HepG2 (cell line): ENCODE data around the gene ELP2. TPM values are rescaled to one million over a fixed set of nuclear protein-coding genes. Genes with fewer than 3 reads are reported as not detected.

ENCODE experiments used
- ARHGAP35 ChIP-seq: sonication (generic); formaldehyde crosslinking; IDR thresholded peaks from 2 replicates; pipeline ENCODE4 v1.9.0; 2022; ENCODE audit warnings: mild to moderate bottlenecking, inconsistent platforms, moderate library complexity, missing genetic modification reagents, borderline replicate concordance
- E2F1 ChIP-seq: sonication (generic); formaldehyde crosslinking; IDR thresholded peaks from 2 replicates; pipeline ENCODE4 v1.5.0; 2020; ENCODE audit warnings: missing genetic modification reagents
- GABPA ChIP-seq, 2 experiments: IDR thresholded peaks; 2 replicates each; pipeline ENCODE4 v1.6.1; 2011 to 2016; ENCODE audit warnings: low read depth in 2 of 2, low read length in 1 of 2, missing biosample characterization in 1 of 2, missing genetic modification characterization in 1 of 2
- GMEB2 ChIP-seq: IDR thresholded peaks from 2 replicates; pipeline ENCODE4 v1.6.1; 2016; ENCODE audit warnings: missing biosample characterization, missing genetic modification reagents, low read depth
- HCFC1 ChIP-seq: fragments of 150-350 bp; IDR thresholded peaks from 2 replicates; pipeline ENCODE4 v1.6.1; 2014; ENCODE audit warnings: low read depth, low read length
- KAT2B ChIP-seq: fragments of 150-350 bp; IDR thresholded peaks from 2 replicates; pipeline ENCODE4 v1.6.1; 2014; ENCODE audit warnings: low read depth, low read length, borderline replicate concordance
- KDM3A ChIP-seq: IDR thresholded peaks from 2 replicates; pipeline ENCODE4 v1.6.1; 2018; ENCODE audit warnings: low read depth, missing compliant biosample characterization
- NCOA2 ChIP-seq: sonication (generic); formaldehyde crosslinking; IDR thresholded peaks from 2 replicates; pipeline ENCODE4 v1.8.0; 2022; ENCODE audit warnings: inconsistent platforms
- NFKB2 ChIP-seq: sonication (generic); formaldehyde crosslinking; IDR thresholded peaks from 2 replicates; pipeline ENCODE4 v1.4.0; 2020; ENCODE audit warnings: missing genetic modification reagents, borderline replicate concordance
- ONECUT2 ChIP-seq: sonication (generic); formaldehyde crosslinking; IDR thresholded peaks from 2 replicates; pipeline ENCODE4 v1.4.0; 2020; ENCODE audit warnings: missing genetic modification reagents
- RBM22 ChIP-seq: fragments of 200-400 bp; formaldehyde crosslinking; optimal IDR thresholded peaks from 2 replicates; pipeline ENCODE3; 2017; ENCODE audit warnings: mild to moderate bottlenecking, low read length, moderate library complexity
- REL ChIP-seq: sonication (generic); formaldehyde crosslinking; conservative IDR thresholded peaks from 2 replicates; pipeline ENCODE4 v1.8.0; 2022; ENCODE audit warnings: mild to moderate bottlenecking, missing genetic modification reagents, moderate library complexity
- SRF ChIP-seq: IDR thresholded peaks from 2 replicates; pipeline ENCODE4 v1.6.1; 2011; ENCODE audit warnings: mild to moderate bottlenecking, low read depth, low read length, moderate library complexity
- ZFP91 ChIP-seq: sonication (generic); formaldehyde crosslinking; IDR thresholded peaks from 2 replicates; pipeline ENCODE4 v1.9.0; 2022; ENCODE audit warnings: missing genetic modification reagents, mild to moderate bottlenecking, borderline replicate concordance
- ZMYM2 ChIP-seq: sonication (generic); formaldehyde crosslinking; IDR thresholded peaks from 2 replicates; pipeline ENCODE4 v1.8.0; 2022; ENCODE audit warnings: mild to moderate bottlenecking, missing genetic modification reagents
- ZNF124 ChIP-seq: sonication (generic); formaldehyde crosslinking; IDR thresholded peaks from 2 replicates; pipeline ENCODE4 v1.4.0; 2020; ENCODE audit warnings: missing genetic modification reagents
- ZNF282 ChIP-seq: fragments of 450-650 bp; IDR thresholded peaks from 2 replicates; pipeline ENCODE4 v1.6.1; 2018; ENCODE audit not compliant: partially characterized antibody
- ZNF644 ChIP-seq: IDR thresholded peaks from 2 replicates; pipeline ENCODE4 v1.6.1; 2016; ENCODE audit warnings: low read depth
- ZNF775 ChIP-seq: sonication (generic); formaldehyde crosslinking; IDR thresholded peaks from 2 replicates; pipeline ENCODE4 v1.4.0; 2020; ENCODE audit warnings: missing genetic modification reagents, mild to moderate bottlenecking, moderate library complexity, borderline replicate concordance
- ZNF883 ChIP-seq: sonication (generic); formaldehyde crosslinking; IDR thresholded peaks from 2 replicates; pipeline ENCODE4 v1.5.1; 2020; ENCODE audit warnings: mild to moderate bottlenecking, missing genetic modification reagents; ENCODE audit errors: not compliant biosample characterization
- polyA plus RNA-seq, 8 experiments: library from polyadenylated mRNA; depleted of rRNA in 3 of 8; stranded (reverse) in 7 of 8; unstranded in 1 of 8; fragments of >200 nt; fragmentation: Illumina TruSeq in 4 of 8; extraction: Trizol in 4 of 8; gene quantifications; 2 replicates each; pipeline versions ENCODE4 v1.2.1 to v1.2.3, GENCODE V29; 2011 to 2016; ENCODE audit warnings: low read depth in 4 of 8, missing spikeins in 1 of 8, mixed read lengths in 1 of 8; ENCODE audit not compliant: insufficient read depth in 1 of 8
- total RNA-seq, 5 experiments: library from RNA; depleted of rRNA; stranded (reverse); fragments of >200 nt; fragmentation: Illumina TruSeq; extraction: Trizol; gene quantifications; 2 replicates each; pipeline ENCODE4 v1.2.3, GENCODE V29; 2016; ENCODE audit warnings: low read depth in 1 of 5
- TF ChIP-seq, protein P1 (sequence below): sonication (generic); formaldehyde crosslinking; IDR thresholded peaks from 2 replicates; pipeline ENCODE4 v1.4.0; 2020; ENCODE audit warnings: missing genetic modification reagents

ELP2 gene
- total and polyA plus RNA-seq, 2 of the 13 experiments (the other 11 are each of a cell fraction or from before 2014, with no cell fraction given), result 98.7 to 100 TPM

- TF ChIP-seq SRF (no peak), E2F1 (peak; percentile 53), GABPA (IDR thresholded peaks at IDR 0.05; ENCODE audit: low read depth, low read length) (no peak), GABPA (CRISPR knock-in tag; IDR thresholded peaks at IDR 0.05; ENCODE audit: low read depth) (no peak), REL (CRISPR knock-in tag) (peak; percentile 84; the same call in 1 of the 2 replicates), HCFC1 (no peak), NFKB2 (peak; percentile 71; the same call in 1 of the 2 replicates), NCOA2 (peak; percentile 34; the same call in 1 of the 2 replicates), GMEB2 (CRISPR knock-in tag) (no peak), ZNF124 (CRISPR knock-in tag) (no peak), ZNF282 (no peak), ARHGAP35 (no peak; the same call in 1 of the 2 replicates), ZNF883 (CRISPR knock-in tag) (no peak), ZNF775 (no peak), KAT2B (no peak), RBM22 (no peak), ZMYM2 (CRISPR knock-in tag) (no peak), ZFP91 (CRISPR knock-in tag) (peak; percentile 27; the same call in 1 of the 2 replicates), ZNF644 (CRISPR knock-in tag) (no peak), ONECUT2 (no peak), KDM3A (CRISPR knock-in tag) (no peak)
- TF ChIP-seq, protein P1, sequence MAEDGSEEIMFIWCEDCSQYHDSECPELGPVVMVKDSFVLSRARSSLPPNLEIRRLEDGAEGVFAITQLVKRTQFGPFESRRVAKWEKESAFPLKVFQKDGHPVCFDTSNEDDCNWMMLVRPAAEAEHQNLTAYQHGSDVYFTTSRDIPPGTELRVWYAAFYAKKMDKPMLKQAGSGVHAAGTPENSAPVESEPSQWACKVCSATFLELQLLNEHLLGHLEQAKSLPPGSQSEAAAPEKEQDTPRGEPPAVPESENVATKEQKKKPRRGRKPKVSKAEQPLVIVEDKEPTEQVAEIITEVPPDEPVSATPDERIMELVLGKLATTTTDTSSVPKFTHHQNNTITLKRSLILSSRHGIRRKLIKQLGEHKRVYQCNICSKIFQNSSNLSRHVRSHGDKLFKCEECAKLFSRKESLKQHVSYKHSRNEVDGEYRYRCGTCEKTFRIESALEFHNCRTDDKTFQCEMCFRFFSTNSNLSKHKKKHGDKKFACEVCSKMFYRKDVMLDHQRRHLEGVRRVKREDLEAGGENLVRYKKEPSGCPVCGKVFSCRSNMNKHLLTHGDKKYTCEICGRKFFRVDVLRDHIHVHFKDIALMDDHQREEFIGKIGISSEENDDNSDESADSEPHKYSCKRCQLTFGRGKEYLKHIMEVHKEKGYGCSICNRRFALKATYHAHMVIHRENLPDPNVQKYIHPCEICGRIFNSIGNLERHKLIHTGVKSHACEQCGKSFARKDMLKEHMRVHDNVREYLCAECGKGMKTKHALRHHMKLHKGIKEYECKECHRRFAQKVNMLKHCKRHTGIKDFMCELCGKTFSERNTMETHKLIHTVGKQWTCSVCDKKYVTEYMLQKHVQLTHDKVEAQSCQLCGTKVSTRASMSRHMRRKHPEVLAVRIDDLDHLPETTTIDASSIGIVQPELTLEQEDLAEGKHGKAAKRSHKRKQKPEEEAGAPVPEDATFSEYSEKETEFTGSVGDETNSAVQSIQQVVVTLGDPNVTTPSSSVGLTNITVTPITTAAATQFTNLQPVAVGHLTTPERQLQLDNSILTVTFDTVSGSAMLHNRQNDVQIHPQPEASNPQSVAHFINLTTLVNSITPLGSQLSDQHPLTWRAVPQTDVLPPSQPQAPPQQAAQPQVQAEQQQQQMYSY (CRISPR knock-in tag), result peak; percentile 65; the same call in 1 of the 2 replicates
Measured at GRCh38 chr18:36187193-36187825, 57.6 kb downstream of the ELP2 start, which contains the start of gene MOCOS (continued).
